HepG2 (cell line): ENCODE data around the gene TTC28.

Source experiments
- CBFB ChIP-seq: sonication (generic); formaldehyde crosslinking; IDR thresholded peaks from 2 replicates; pipeline ENCODE4 v1.4.0; 2020; ENCODE audit warnings: missing genetic modification reagents
- CEBPB ChIP-seq: IDR thresholded peaks from 2 replicates; pipeline ENCODE4 v1.6.1; 2011; ENCODE audit warnings: low read depth, low read length, improper control_type of control experiment, borderline replicate concordance
- CREB1 ChIP-seq, 2 experiments: fragments of 450-650 bp in 1 of 2; IDR thresholded peaks; 2 replicates each; pipeline ENCODE4 v1.6.1; 2016 to 2017; ENCODE audit warnings: control low read depth in 1 of 2, mild to moderate bottlenecking in 1 of 2, missing compliant biosample characterization in 1 of 2, missing genetic modification characterization in 1 of 2
- GATAD2A ChIP-seq: IDR thresholded peaks from 2 replicates; pipeline ENCODE4 v1.6.1; 2016
- HDAC2 ChIP-seq: sonication (generic); formaldehyde crosslinking; IDR thresholded peaks from 2 replicates; pipeline ENCODE4 v1.4.0; 2020; ENCODE audit warnings: missing genetic modification reagents
- NBN ChIP-seq: fragments of 450-650 bp; conservative IDR thresholded peaks from 2 replicates; pipeline ENCODE4 v1.6.1; 2017
- NFIC ChIP-seq: IDR thresholded peaks from 2 replicates; pipeline ENCODE4 v1.6.1; 2012; ENCODE audit warnings: mild to moderate bottlenecking, low read length, inconsistent platforms
- NKX3-1 ChIP-seq: sonication (generic); formaldehyde crosslinking; IDR thresholded peaks from 2 replicates; pipeline ENCODE4 v1.5.0; 2020; ENCODE audit warnings: missing genetic modification reagents
- SRY ChIP-seq: sonication (generic); formaldehyde crosslinking; IDR thresholded peaks from 2 replicates; pipeline ENCODE4 v1.8.0; 2022; ENCODE audit warnings: mild to moderate bottlenecking, missing genetic modification reagents
- TEAD2 ChIP-seq: sonication (generic); formaldehyde crosslinking; IDR thresholded peaks from 2 replicates; pipeline ENCODE4 v1.9.0; 2021; ENCODE audit warnings: missing genetic modification reagents
- ZBTB26 ChIP-seq: IDR thresholded peaks from 2 replicates; pipeline ENCODE4 v1.6.1; 2016; ENCODE audit warnings: missing compliant biosample characterization, missing genetic modification reagents, borderline replicate concordance
- ZNF333 ChIP-seq: sonication (generic); formaldehyde crosslinking; IDR thresholded peaks from 2 replicates; pipeline ENCODE4 v1.4.0; 2020; ENCODE audit warnings: mild to moderate bottlenecking, missing genetic modification reagents, borderline replicate concordance
- ZNF780A ChIP-seq: sonication (generic); formaldehyde crosslinking; IDR thresholded peaks from 2 replicates; pipeline ENCODE4 v1.8.0; 2022; ENCODE audit warnings: mild to moderate bottlenecking, missing genetic modification reagents, moderate library complexity
- TF ChIP-seq, protein P1 (sequence below): IDR thresholded peaks from 2 replicates; pipeline ENCODE4 v1.6.1; 2016; ENCODE audit warnings: missing compliant biosample characterization, missing genetic modification reagents, borderline replicate concordance

- no peak for TF ChIP-seq NBN
- TF ChIP-seq TEAD2 = no peak
- TF ChIP-seq CBFB (CRISPR knock-in tag) = no peak
- TF ChIP-seq SRY (CRISPR knock-in tag) = no peak
- TF ChIP-seq CEBPB = no peak
- TF ChIP-seq NKX3-1 (CRISPR knock-in tag) = no peak
- TF ChIP-seq, protein P1, sequence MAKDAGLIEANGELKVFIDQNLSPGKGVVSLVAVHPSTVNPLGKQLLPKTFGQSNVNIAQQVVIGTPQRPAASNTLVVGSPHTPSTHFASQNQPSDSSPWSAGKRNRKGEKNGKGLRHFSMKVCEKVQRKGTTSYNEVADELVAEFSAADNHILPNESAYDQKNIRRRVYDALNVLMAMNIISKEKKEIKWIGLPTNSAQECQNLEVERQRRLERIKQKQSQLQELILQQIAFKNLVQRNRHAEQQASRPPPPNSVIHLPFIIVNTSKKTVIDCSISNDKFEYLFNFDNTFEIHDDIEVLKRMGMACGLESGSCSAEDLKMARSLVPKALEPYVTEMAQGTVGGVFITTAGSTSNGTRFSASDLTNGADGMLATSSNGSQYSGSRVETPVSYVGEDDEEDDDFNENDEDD (CRISPR knock-in tag) = no peak
- TF ChIP-seq GATAD2A = no peak
- no peak for TF ChIP-seq HDAC2 (CRISPR knock-in tag)
- no peak for TF ChIP-seq CREB1 (IDR thresholded peaks at IDR 0.05)
- no peak for TF ChIP-seq CREB1 (CRISPR knock-in tag; IDR thresholded peaks at IDR 0.05)
- TF ChIP-seq NFIC = no peak
- no peak for TF ChIP-seq ZBTB26
- TF ChIP-seq ZNF780A (CRISPR knock-in tag) = no peak
- TF ChIP-seq ZNF333 (CRISPR knock-in tag) = no peak
Observed at GRCh38 chr22:28408709-28409108, 270.9 kb downstream of the TTC28 start.
